ENCODE results near the gene NAPEPLD.
A peak's percentile ranks its signal among the peaks of the same experiment; 100 is the strongest.
"Not testable (repeated sequence)": the region's sequence is repeated elsewhere in the genome, so short reads cannot be mapped to it uniquely, and the experiment has no call there.

NAPEPLD gene

DNA sequence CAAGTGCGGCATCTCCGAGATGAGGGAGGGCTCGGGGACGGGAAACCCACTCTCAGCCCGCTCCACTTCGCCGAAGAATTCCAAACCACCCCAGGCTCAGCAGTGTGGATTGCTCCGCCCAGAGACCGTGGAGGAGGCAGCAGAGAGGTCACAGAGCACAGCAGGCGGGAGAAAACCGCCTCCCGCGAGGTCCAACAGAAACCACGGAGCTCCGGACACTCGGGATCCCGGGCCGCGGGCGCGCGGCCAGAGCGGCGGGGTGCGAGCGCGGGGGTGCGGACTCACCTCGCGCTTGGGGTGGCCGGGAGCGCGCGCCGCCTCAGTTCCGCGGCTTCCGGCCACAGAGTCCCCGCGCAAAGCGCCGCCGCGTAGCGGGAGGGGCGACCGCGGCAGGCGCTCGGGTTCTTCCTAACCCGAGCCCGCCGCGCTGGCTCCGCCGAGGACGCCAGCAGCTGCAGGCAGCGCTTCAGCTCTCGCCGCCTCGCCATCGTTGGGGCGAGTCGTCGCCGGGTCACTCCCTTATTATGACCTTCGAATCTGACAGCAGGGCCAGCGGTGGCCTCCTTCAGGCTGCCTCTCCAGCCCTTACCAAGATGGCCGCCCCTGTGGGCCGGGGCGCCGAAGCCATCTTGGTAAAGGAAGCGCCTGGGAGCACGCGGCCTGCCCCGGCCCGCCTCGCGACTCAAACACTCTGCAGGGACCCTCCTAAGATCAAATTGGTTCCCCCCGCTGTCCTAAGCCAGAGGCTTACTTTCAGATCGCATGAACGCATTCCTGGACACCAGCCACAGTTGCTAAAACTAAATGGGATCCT, at the start of gene NAPEPLD:
Gene NAPEPLD (minus strand): TSS at position 106 of the 814 bp plus-strand sequence. CDS start 20,323 bp downstream, outside the sequence.
- DNase-seq (ENCODE audit: low spot score): peak; percentile 82

GRCh38 chr7:103198079-103198478, 49.2 kb upstream of the NAPEPLD start:
- DNase-seq (ENCODE audit: low spot score): not testable (repeated sequence)

GRCh38 chr7:103195364-103195763, 46.5 kb upstream of the NAPEPLD start:
- DNase-seq (ENCODE audit: low spot score): not testable (repeated sequence)

DNA sequence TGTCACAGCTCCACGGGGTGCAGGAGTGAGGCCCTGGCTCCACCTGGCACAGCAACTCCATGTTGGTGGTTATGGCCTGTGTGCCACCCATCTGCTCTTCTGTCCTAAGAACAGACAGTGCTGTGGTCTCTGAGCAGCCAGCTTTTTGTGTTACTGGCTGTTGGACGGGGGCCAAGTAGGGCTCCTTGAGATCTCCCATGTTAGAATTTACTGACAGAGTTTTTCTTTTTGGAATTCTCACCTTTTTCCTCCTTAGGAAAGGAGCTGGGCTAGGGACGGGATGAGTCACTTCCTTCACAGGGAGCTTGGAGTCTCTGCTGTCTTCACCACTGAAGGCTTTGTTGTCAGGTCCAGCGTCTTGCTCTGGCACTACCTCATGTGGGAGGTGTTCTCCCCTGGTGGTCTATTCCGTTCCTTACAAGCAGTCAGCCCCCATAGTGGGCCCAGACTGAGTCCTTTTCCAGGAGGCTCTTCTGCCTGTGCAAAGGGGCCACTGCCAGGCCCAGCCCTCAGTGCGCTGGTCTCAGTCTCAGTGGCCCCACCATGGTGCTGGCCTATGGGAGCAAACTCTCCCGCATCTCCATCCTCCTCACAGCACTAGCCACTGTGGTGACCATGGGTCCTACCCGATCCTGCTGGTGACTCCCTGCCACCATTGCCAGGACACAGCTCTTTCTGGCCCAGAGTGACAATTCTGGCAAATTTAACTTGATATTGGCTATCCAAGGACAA, 23.7 kb upstream of the NAPEPLD start:
- not testable (repeated sequence) for DNase-seq (ENCODE audit: low spot score)

DNA sequence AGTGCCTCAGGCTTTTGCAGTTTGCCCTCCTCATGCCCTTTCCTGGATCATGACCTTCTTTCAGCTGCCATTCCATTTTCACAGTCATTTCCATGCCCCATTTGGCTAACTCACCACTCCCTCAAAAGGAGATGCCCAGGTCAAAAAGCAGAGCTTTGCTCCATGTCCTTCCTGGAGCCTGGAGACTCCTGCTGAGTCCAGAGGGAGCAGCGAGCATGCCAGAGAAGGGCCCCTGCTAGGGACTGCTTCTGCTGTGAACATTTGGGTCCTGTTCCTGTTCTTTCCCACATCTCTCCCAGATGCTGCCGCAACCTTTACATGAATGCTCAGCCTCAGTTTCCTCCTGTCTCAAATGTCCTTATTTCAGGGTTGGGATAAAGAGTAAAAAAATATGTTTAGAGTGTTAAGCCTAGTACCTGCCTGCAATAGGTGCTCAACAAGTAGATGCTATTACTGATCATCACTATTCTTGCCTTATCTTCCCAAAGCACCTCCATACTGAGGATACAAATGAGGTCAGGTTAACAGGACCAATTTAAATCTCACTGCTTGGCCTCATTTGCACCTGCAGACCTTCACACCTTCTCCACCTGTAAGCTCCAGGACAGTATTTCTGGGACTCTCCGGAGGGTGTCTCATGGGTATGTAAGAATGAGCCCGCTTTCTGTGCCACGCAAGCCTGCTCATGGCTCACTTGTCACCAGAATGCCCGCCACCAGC, 23.0 kb upstream of the NAPEPLD start:
- DNase-seq (ENCODE audit: low spot score): not testable (repeated sequence)

DNA sequence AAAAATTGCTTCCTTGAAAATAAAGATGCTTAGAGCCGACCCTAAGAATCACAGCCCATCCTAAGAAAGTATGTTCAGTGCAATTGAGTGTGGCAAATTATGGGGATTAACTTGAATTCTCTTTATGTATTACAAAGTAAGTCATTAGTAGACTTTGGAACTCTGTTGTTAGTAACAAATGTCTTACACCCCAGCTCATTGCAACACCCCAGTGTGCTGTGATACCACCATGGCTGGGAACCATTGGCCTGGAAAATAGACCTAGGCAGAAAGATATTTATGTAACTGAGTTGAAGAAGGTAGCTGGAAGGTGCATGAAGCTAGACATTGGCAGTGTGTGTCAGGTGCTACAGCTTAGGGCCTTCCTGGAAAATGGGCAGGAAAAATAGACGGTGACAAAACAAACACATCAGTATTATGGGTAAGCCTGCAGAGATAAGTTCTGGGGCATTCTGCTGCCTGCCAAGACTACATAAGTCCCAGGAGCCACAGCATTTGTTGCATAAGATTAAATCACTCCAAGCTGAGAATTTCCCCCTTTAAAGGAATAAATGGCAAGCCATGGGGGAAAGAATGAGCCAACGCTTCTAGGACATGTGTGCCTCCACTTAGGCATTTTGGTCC, 18.1 kb upstream of the NAPEPLD start:
- not testable (repeated sequence) for DNase-seq (ENCODE audit: low spot score)

GRCh38 chr7:103163087-103163825, 14.4 kb upstream of the NAPEPLD start:
- DNase-seq (ENCODE audit: low spot score): not testable (repeated sequence)

DNA sequence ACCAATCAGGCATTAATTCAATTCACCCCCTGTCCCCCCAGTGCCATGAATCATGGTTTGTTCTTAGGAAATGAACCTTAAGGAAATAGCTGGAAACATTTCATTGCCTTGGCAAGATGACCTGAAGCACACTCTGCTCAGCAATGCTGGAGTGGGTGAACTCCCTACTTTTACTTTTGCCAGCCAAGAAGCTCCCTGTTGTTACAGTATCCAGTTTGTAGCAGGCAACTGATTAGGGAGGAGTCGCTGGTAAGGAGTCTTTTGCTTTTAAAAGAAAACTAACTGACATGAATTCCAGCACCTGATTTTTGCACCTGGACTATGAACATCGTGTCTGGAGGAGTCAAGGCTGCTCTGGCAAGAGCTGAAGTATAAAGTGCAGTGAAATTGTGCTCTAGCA, 13.7 kb upstream of the NAPEPLD start:
- not testable (repeated sequence) for DNase-seq (ENCODE audit: low spot score)

- not testable (repeated sequence) for DNase-seq (ENCODE audit: low spot score)
Measured at GRCh38 chr7:103161998-103162616, 13.2 kb upstream of the NAPEPLD start.

- not testable (repeated sequence) for DNase-seq (ENCODE audit: low spot score)
Measured at GRCh38 chr7:103159072-103159471, 10.2 kb upstream of the NAPEPLD start.

DNA sequence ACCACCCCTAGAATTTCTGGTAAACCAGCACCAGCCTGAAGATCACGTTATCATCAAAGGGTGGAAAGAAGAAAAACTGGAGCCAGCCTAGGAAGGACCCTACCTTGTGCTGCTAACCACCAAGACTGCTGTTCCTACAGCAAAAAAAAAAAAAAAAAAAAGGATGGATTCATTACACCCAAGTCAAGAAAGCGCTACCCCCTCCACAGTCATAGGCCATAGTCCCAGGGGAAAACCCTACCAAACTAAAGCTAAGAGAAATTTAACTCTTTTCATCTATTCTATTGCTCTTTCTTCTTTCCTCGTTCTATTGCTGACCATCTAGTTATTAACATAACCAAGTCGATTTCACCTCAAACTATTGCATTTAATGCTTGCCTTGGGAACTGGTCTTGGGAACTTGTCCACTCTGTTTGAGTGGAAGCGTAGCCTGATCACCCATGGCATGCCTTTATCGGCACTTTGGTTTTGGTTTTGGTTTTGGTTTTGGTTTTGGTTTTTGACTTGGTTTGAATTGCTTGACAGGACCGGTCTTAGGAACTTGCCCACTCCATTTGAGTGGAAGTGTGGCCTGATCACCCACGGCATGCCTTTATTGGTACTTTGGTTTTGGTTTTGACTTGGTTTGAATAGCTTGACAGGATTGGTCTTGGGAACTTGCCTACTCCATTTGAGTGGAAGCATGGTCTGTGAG, 6.6 kb upstream of the NAPEPLD start:
- not testable (repeated sequence) for DNase-seq (ENCODE audit: low spot score)

DNA sequence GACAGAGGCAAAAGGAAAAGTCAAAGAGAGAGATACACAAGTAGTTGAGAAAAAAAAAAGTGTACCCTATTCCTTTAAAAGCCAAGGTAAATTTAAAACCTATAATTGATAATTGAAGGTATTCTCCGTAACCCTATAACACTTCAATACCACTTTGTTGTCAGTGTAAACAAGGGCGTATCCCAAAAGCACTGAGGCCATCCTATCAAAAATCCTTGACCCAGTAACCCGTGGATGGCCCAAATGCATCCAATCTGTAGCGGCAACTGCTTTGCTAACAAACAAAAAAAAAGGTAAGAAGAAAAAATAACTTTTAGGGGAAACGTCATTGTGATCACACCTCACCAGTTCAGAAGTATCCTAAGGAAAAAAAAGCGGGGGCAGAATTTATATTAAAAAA, 5.1 kb upstream of the NAPEPLD start:
- DNase-seq (ENCODE audit: low spot score): no peak

DNA sequence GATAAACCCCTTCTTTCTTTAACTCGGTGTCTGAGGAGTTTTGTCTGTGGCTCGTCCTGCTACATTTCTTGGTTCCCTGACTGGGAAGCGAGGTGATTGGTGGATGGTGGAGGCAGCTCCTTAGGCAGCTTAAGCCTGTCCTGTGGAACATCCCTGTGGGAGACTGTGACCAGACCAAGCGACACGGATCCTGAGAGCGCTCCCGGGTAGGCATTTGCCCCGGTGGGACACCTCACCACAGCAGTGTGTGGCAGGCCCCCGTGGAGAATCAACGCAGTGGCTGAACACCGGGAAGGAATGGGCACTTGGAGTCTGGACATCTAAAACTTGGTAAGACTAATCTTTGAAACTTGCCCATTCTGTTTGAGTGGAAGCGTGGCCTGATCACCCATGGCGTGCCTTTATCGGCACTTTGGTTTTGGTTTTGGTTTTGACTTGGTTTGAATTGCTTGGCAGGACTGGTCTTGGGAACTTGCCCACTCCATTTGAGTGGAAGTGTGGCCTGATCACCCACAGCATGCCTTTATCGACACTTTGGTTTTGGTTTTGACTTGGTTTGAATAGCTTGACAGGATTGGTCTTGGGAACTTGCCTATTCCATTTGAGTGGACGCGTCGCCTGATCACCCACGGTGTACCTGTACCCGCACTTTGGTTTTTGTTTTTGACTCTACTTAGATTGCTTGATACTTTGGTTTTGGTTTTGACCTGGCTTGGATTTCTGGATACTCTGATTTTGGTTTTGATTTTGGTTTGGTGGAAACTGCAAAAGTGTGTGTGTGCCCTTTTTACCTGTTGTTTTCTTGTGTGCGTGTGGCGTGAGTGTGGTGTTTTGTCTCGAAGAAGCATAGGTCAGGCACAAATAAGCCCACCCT, 4.1 kb upstream of the NAPEPLD start:
- not testable (repeated sequence) for DNase-seq (ENCODE audit: low spot score)

DNA sequence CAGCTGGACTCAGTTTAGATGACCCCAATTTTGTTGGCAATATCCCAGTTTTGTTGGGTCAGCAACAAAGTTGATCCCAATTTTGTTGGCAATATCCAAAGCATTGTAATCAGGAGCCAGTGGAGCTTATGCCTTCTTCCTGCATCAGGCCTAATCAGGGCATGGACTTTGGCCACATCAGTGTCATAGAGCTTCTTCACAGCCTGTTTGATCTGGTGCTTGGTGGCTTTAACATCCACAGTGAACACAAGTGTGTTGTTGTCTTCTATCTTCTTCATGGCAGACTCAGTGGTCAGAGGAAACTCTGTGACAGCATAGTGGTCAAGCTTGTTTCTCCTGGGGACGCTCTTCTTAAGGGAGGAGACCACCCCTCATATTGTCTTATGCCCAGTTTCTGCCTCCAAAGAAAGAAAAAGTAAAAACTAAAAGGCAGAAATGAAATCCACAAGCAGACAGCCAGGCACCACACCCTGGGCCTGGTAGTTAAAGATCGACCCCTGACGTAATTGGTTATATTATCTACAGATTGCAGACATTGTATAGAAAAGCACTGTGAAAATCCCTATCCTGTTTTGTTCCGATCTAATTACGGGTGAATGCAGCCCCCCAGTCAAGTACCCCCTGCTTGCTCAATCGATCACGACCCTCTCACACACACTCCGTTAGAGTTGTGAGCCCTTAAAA, 3.2 kb upstream of the NAPEPLD start:
- not testable (repeated sequence) for DNase-seq (ENCODE audit: low spot score)

GRCh38 chr7:103150192-103150591, 1.3 kb upstream of the NAPEPLD start:
- DNase-seq (ENCODE audit: low spot score): no peak

- DNase-seq (ENCODE audit: low spot score): no peak
Measured at GRCh38 chr7:103149808-103150180, 895 bp upstream of the NAPEPLD start.

GRCh38 chr7:103148131-103148993, 537 bp downstream of the NAPEPLD start:
- no peak for DNase-seq (ENCODE audit: low spot score)

GRCh38 chr7:103144754-103145153, 4.1 kb downstream of the NAPEPLD start:
- DNase-seq (ENCODE audit: low spot score): not testable (repeated sequence)

Measured in HuH-7.5 (cell line).